ENCODE measurements around the gene OTP.
"Not testable (repeated sequence)": the region's sequence is repeated elsewhere in the genome, so short reads cannot be mapped to it uniquely, and the experiment has no call there.

The OTP gene

GRCh38 chr5:77599679-77600078, 38.8 kb downstream of the OTP start:
- DNase-seq: no peak

GRCh38 chr5:77590347-77590746, 48.2 kb downstream of the OTP start:
- DNase-seq: no peak

- no peak for DNase-seq
Observed at GRCh38 chr5:77588175-77588574, 50.3 kb downstream of the OTP start.

- DNase-seq: no peak
Observed at GRCh38 chr5:77586101-77586500, 52.4 kb downstream of the OTP start.

- not testable (repeated sequence) for DNase-seq
Observed at GRCh38 chr5:77582143-77582542, 56.4 kb downstream of the OTP start.
